ENCODE data around the gene ARSB. TPM values are rescaled to one million over a fixed set of nuclear protein-coding genes. Genes with fewer than 3 reads are reported as not detected.

ARSB gene
- total and polyA plus RNA-seq, 10 of the 15 experiments (the other 5 are each of a cell fraction or from before 2014, with no cell fraction given): 1.2 to 8.2 (median 6.1) TPM

DNA sequence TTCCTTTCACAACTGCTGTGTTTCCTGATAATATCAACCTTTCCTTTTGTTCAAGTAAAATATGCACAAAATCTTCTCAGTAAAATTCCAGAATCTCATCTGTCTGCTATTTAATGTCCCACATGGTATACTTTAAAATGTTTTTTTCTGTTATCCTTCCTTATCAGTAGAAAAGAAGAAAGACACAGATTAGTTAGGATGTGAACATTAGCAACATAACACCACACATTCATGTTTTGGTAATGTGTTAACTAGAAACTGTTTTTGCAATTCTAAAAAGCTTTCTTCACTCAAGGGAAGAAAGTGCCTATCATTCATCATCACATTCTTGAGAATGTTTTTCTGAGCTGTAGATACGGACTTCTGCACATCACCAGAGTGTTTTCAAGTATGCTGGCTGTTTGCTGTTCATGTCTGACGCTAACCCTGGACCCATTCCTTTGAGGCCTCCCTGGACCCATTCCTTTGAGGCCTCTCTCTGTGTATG, 10.5 kb upstream of the ARSB start (continued):
- TF ChIP-seq ATF7 (IDR thresholded peaks at IDR 0.05; ENCODE audit: low read depth): no peak
- TF ChIP-seq, protein P1, sequence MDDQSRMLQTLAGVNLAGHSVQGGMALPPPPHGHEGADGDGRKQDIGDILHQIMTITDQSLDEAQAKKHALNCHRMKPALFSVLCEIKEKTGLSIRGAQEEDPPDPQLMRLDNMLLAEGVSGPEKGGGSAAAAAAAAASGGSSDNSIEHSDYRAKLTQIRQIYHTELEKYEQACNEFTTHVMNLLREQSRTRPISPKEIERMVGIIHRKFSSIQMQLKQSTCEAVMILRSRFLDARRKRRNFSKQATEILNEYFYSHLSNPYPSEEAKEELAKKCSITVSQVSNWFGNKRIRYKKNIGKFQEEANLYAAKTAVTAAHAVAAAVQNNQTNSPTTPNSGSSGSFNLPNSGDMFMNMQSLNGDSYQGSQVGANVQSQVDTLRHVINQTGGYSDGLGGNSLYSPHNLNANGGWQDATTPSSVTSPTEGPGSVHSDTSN (IDR thresholded peaks at IDR 0.05; ENCODE audit: insufficient replicate concordance, low read depth, low read length): no peak

DNA sequence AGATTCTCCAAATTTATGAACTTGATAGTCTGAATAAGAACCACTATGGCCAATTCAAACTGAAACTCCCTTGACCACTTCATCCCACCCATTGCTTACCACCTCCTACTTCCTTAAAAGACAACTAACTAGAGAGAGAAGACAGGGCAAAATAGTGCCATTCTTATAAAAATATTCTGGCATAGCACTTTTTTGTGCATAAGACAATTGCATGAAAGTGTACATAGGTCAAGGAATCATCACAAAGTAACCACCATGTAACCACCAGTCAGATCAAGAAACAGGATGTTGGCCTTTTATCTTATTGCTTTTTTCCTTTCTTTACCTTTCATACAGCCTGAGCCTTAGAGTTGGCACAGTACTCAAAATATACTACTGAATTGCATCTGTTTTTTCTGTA, 8.1 kb upstream of the ARSB start:
- Histone ChIP-seq H3K4me2 (ENCODE audit: control insufficient read depth, insufficient read depth) (no peak overlapping the region), H3K79me2 (ENCODE audit: control insufficient read depth, insufficient read depth, low read length) (no peaks in the 10 kb centered on the region), H3K4me3 (no peak overlapping the region), H3K4me1 (ENCODE audit: control insufficient read depth, insufficient read depth, low read length) (peaks cover 4% of the 10 kb centered on the region; the same call in 1 of the 2 replicates), H3K36me3 (ENCODE audit: control insufficient read depth in 2 of 2, insufficient read depth in 2 of 2, low read length in 1 of 2) (no peaks in the 10 kb centered on the region), H3K27ac (ENCODE audit: control insufficient read depth, insufficient read depth) (no peak overlapping the region), H3K9me3 (replicated peaks; ENCODE audit: control insufficient read depth, insufficient read depth, low read length) (no peaks in the 10 kb centered on the region; the same call in 2 of the 3 replicates), H4K20me1 (ENCODE audit: control insufficient read depth, insufficient read depth) (no peaks in the 10 kb centered on the region), H3K27me3 (replicated peaks in 1 of 2; ENCODE audit: control insufficient read depth in 2 of 2, insufficient read depth in 2 of 2, low read length in 1 of 2) (no peaks in the 10 kb centered on the region), H3K9ac (ENCODE audit: control insufficient read depth, insufficient read depth, low read length) (no peak overlapping the region), H2AFZ (ENCODE audit: control insufficient read depth, low read depth, low read length) (no peak overlapping the region)
- ChIA-PET SMC1A (ENCODE audit: uncharacterized antibody, unreplicated experiment) (interaction anchor here (0.7 to 3.4 kb wide), 3 partner anchors 17 to 86 kb away, joined by 3 to 19 read pairs (median 4); no protein-coding TSS in a partner anchor), CTCF (interaction anchor here (0.8 to 2.2 kb wide), 5 partner anchors 8 to 94 kb away, joined by 3 to 8 read pairs (median 4); partner anchors contain the start of gene ARSB), RAD21 (ENCODE audit: unreplicated experiment) (interaction anchor here (1.7 kb wide), 1 partner anchor 29 kb away, joined by 9 read pairs; no protein-coding TSS in a partner anchor), POLR2A (no interaction called here)
- DNase-seq (ENCODE audit: low read depth, low spot score) (no peak), FAIRE-seq (peak; percentile 62), ATAC-seq (peak; percentile 86)
- in situ Hi-C loops (cut with MboI) (no loop called here), intact Hi-C loops (cut with micrococcal nuclease; ENCODE audit: unreplicated experiment) (no loop called here)
- no TSS peak for BruUV-seq (replicated peaks)
- TF ChIP-seq HCFC1 (IDR thresholded peaks at IDR 0.05; ENCODE audit: low read length) (no peak), ATF7 (IDR thresholded peaks at IDR 0.05; ENCODE audit: low read depth) (no peak), BHLHE40 (IDR thresholded peaks at IDR 0.05; ENCODE audit: borderline replicate concordance in 1 of 2, low read depth in 2 of 2, low read length in 1 of 2) (no peak), KAT2A (conservative IDR thresholded peaks at IDR 0.05; ENCODE audit: control insufficient read depth, low read depth, low read length) (no peak), SMC3 (IDR thresholded peaks at IDR 0.05; ENCODE audit: borderline replicate concordance, low read length) (no peak), SPI1 (IDR thresholded peaks at IDR 0.05; ENCODE audit: borderline replicate concordance, insufficient read depth, low read depth, low read length) (peak; percentile 40; the same call in 1 of the 2 replicates), IKZF2 (IDR thresholded peaks at IDR 0.05) (peak; percentile 28 to 42; a peak in 2 of 4 replicates), SIN3A (IDR thresholded peaks at IDR 0.05; ENCODE audit: low read depth, low read length) (no peak), TBL1XR1 (IDR thresholded peaks at IDR 0.05; ENCODE audit: low read depth, low read length) (no peak), NR2F1 (conservative IDR thresholded peaks at IDR 0.05) (peak; percentile 61), MTA3 (IDR thresholded peaks at IDR 0.05; ENCODE audit: borderline replicate concordance, low read length) (no peak), NBN (IDR thresholded peaks at IDR 0.05) (no peak), RUNX3 (IDR thresholded peaks at IDR 0.05; ENCODE audit: low read length) (peak; percentile 43), MTA2 (IDR thresholded peaks at IDR 0.05; ENCODE audit: low read depth) (peak; percentile 39; the same call in 1 of the 2 replicates), DPF2 (IDR thresholded peaks at IDR 0.05) (0 out of 2 replicates have a peak, but pooled peaks have one; percentile 23), JUNB (IDR thresholded peaks at IDR 0.05) (peak; percentile 32; the same call in 1 of the 2 replicates)
- TF ChIP-seq, protein P2, sequence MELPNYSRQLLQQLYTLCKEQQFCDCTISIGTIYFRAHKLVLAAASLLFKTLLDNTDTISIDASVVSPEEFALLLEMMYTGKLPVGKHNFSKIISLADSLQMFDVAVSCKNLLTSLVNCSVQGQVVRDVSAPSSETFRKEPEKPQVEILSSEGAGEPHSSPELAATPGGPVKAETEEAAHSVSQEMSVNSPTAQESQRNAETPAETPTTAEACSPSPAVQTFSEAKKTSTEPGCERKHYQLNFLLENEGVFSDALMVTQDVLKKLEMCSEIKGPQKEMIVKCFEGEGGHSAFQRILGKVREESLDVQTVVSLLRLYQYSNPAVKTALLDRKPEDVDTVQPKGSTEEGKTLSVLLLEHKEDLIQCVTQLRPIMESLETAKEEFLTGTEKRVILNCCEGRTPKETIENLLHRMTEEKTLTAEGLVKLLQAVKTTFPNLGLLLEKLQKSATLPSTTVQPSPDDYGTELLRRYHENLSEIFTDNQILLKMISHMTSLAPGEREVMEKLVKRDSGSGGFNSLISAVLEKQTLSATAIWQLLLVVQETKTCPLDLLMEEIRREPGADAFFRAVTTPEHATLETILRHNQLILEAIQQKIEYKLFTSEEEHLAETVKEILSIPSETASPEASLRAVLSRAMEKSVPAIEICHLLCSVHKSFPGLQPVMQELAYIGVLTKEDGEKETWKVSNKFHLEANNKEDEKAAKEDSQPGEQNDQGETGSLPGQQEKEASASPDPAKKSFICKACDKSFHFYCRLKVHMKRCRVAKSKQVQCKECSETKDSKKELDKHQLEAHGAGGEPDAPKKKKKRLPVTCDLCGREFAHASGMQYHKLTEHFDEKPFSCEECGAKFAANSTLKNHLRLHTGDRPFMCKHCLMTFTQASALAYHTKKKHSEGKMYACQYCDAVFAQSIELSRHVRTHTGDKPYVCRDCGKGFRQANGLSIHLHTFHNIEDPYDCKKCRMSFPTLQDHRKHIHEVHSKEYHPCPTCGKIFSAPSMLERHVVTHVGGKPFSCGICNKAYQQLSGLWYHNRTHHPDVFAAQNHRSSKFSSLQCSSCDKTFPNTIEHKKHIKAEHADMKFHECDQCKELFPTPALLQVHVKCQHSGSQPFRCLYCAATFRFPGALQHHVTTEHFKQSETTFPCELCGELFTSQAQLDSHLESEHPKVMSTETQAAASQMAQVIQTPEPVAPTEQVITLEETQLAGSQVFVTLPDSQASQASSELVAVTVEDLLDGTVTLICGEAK (IDR thresholded peaks at IDR 0.05; ENCODE audit: borderline replicate concordance): no peak

All from GM12878 (cell line).